GM23338 (cell line): ENCODE data around the gene CXCR3. TPM values are rescaled to one million over a fixed set of nuclear protein-coding genes. Genes with fewer than 3 reads are reported as not detected.

Experiments used
- ATAC-seq: fragments of 200-7000 bp; cut with Tn5 transposase; 3 replicates; pipeline ENCODE4 v1.9.1; 2020
- DNase-seq: peaks from one replicate; pipeline ENCODE4 v3.0.0-alpha.2; 2015; ENCODE audit warnings: low spot score
- H2AFZ ChIP-seq: fragments of 200-600 bp; sonication (generic); 2 replicates; pipeline ENCODE4 v1.8.0; 2016; ENCODE audit warnings: antibody characterized with exemption, mild to moderate bottlenecking, moderate library complexity
- H3F3A ChIP-seq: fragments of 200-600 bp; sonication (generic); replicated peaks from 2 replicates; pipeline ENCODE4 v1.8.0; 2017; ENCODE audit warnings: antibody characterized with exemption, mixed run types, low read depth
- H3K27ac ChIP-seq: fragments of 200-600 bp; sonication (generic); 2 replicates; pipeline ENCODE4 v1.6.1; 2016; ENCODE audit warnings: low read depth
- H3K27me3 ChIP-seq: fragments of 200-600 bp; sonication (generic); 2 replicates; pipeline ENCODE4 v1.8.0; 2016; ENCODE audit warnings: mild to moderate bottlenecking, mixed run types, moderate library complexity; ENCODE audit not compliant: insufficient read depth
- H3K36me3 ChIP-seq: fragments of 200-600 bp; sonication (generic); 2 replicates; pipeline ENCODE4 v1.8.0; 2016; ENCODE audit warnings: mild to moderate bottlenecking; ENCODE audit not compliant: insufficient read depth
- H3K4me1 ChIP-seq: fragments of 200-600 bp; sonication (generic); 2 replicates; pipeline ENCODE4 v1.8.0; 2016; ENCODE audit warnings: mild to moderate bottlenecking, moderate library complexity; ENCODE audit not compliant: insufficient read depth
- H3K4me2 ChIP-seq: fragments of 200-600 bp; sonication (generic); 2 replicates; pipeline ENCODE4 v1.7.1; 2017; ENCODE audit warnings: mixed run types
- H3K4me3 ChIP-seq: fragments of 200-600 bp; sonication (generic); 2 replicates; pipeline ENCODE4 v1.6.1; 2016; ENCODE audit warnings: mixed run types
- H3K79me2 ChIP-seq: fragments of 200-600 bp; sonication (generic); replicated peaks from 2 replicates; pipeline ENCODE4 v1.8.0; 2017; ENCODE audit warnings: mild to moderate bottlenecking; ENCODE audit not compliant: insufficient read depth
- H3K9me2 ChIP-seq: fragments of 200-600 bp; sonication (generic); 2 replicates; pipeline ENCODE4 v1.8.0; 2017; ENCODE audit not compliant: insufficient read depth
- H4K20me1 ChIP-seq: fragments of 200-600 bp; sonication (generic); replicated peaks from 2 replicates; pipeline ENCODE4 v1.8.0; 2017; ENCODE audit warnings: mild to moderate bottlenecking; ENCODE audit not compliant: insufficient read depth
- H3K27ac Mint-ChIP-seq: 2 replicates; pipeline ENCODE4 v1.8.0; 2020; ENCODE audit warnings: inconsistent platforms, mild to moderate bottlenecking, moderate library complexity, mixed read lengths
- H3K27me3 Mint-ChIP-seq: 3 replicates; pipeline ENCODE4 v1.8.0; 2022; ENCODE audit warnings: low read depth, mild to moderate bottlenecking, moderate library complexity, mixed read lengths, inconsistent platforms; ENCODE audit not compliant: insufficient read depth, poor library complexity
- H3K36me3 Mint-ChIP-seq: 3 replicates; pipeline ENCODE4 v1.8.0; 2021; ENCODE audit warnings: low read depth, mild to moderate bottlenecking, inconsistent platforms, moderate library complexity, mixed read lengths
- H3K4me1 Mint-ChIP-seq: 3 replicates; pipeline ENCODE4 v1.8.0; 2020; ENCODE audit warnings: mild to moderate bottlenecking, inconsistent platforms, mixed read lengths
- H3K4me3 Mint-ChIP-seq: 3 replicates; pipeline ENCODE4 v1.8.0; 2021; ENCODE audit warnings: moderate library complexity, mild to moderate bottlenecking, inconsistent platforms, mixed read lengths
- H3K9me3 Mint-ChIP-seq: 3 replicates; pipeline ENCODE4 v1.8.0; 2020; ENCODE audit warnings: moderate library complexity, mild to moderate bottlenecking, inconsistent platforms, mixed read lengths
- CREB1 ChIP-seq: fragments of 250-450 bp; sonication (Bioruptor Pico); IDR thresholded peaks from 2 replicates; pipeline ENCODE4 v1.5.0; 2020; ENCODE audit warnings: low read depth, mild to moderate bottlenecking, moderate library complexity
- EZH2 ChIP-seq: fragments of 200-600 bp; sonication (generic); IDR thresholded peaks from one replicate; pipeline ENCODE4 v1.8.0; 2017; ENCODE audit warnings: antibody characterized with exemption, mild to moderate bottlenecking, low read depth; ENCODE audit not compliant: unreplicated experiment
- NANOG ChIP-seq: IDR thresholded peaks from 2 replicates; pipeline ENCODE4 v1.6.1; 2016; ENCODE audit warnings: antibody characterized with exemption, borderline replicate concordance
- POLR2AphosphoS5 ChIP-seq: IDR thresholded peaks from 2 replicates; pipeline ENCODE4 v1.6.1; 2016; ENCODE audit warnings: antibody characterized with exemption, low read depth
- ZNF114 ChIP-seq: fragments of 250-450 bp; sonication (Bioruptor Pico); IDR thresholded peaks from 2 replicates; pipeline ENCODE4 v1.5.0; 2020; ENCODE audit warnings: mild to moderate bottlenecking, moderate library complexity
- ZNF331 ChIP-seq: fragments of 250-450 bp; sonication (Bioruptor Pico); IDR thresholded peaks from 2 replicates; pipeline ENCODE4 v1.5.0; 2020; ENCODE audit warnings: low read depth, mild to moderate bottlenecking, moderate library complexity
- polyA plus RNA-seq: library from polyadenylated mRNA; unstranded; fragments of >200 nt; fragmentation: Nextera tagmentation; extraction: Ambion mirVana; gene quantifications from 2 replicates; pipeline ENCODE4 v1.2.1, GENCODE V29; 2016
- total RNA-seq: library from RNA; depleted of rRNA; stranded (reverse); fragments of >200 nt; shearing (Covaris generic); gene quantifications from 2 replicates; pipeline ENCODE4 v1.2.3, GENCODE V29; 2014
- TF ChIP-seq, protein P1 (sequence below): fragments of 250-450 bp; sonication (Bioruptor Pico); IDR thresholded peaks from 2 replicates; pipeline ENCODE4 v1.5.0; 2020; ENCODE audit warnings: mild to moderate bottlenecking, moderate library complexity
- TF ChIP-seq, protein P2 (sequence below): IDR thresholded peaks from 2 replicates; pipeline ENCODE4 v1.6.1; 2016; ENCODE audit warnings: antibody characterized with exemption
- TF ChIP-seq, protein P3 (sequence below): IDR thresholded peaks from one replicate; pipeline ENCODE4 v1.6.1; 2018; ENCODE audit warnings: antibody characterized with exemption; ENCODE audit not compliant: unreplicated experiment

Gene CXCR3
- total and polyA plus RNA-seq, 2 experiments from 2014 or later = not detected

DNA sequence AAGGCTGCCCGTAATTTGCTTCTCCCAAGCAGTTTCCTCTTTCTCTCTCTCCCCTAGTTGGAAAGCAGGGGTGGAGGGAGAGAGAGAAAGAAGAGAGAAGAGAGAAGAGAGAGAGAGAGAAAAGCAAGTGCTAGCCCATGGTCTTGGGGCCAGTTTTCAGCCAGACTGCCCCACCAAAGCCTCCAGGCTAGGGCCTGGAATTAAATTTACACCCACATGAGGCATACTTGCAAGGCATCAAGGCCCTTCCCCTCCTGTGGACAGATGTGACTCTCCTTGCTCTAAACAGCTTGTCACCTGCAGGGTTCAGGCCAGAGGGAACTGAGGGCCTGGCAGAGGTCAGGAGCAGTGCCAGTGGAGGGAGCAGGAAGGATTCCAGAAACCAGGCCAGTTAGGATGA, 1.7 kb upstream of the CXCR3 start:
- Histone ChIP-seq H4K20me1 (no peaks in the 10 kb centered on the region), H3K9me2 (no peaks in the 10 kb centered on the region), H2AFZ (no peak overlapping the region), H3K4me1 (no peaks in the 10 kb centered on the region), H3K4me2 (no peak overlapping the region), H3K27ac (no peak overlapping the region), H3F3A (no peaks in the 10 kb centered on the region), H3K79me2 (no peaks in the 10 kb centered on the region), H3K4me3 (no peak overlapping the region), H3K27me3 (no peaks in the 10 kb centered on the region), H3K36me3 (no peaks in the 10 kb centered on the region)
- H3K4me1 Mint-ChIP-seq = peaks cover 3% of the 10 kb centered on the region; the same call in 1 of the 3 replicates
- ATAC-seq (no peak), DNase-seq (no peak)
- H3K36me3 Mint-ChIP-seq = no peaks in the 10 kb centered on the region; the same call in 1 of the 3 replicates
- H3K27ac Mint-ChIP-seq = no peak overlapping the region
- TF ChIP-seq, protein P1, sequence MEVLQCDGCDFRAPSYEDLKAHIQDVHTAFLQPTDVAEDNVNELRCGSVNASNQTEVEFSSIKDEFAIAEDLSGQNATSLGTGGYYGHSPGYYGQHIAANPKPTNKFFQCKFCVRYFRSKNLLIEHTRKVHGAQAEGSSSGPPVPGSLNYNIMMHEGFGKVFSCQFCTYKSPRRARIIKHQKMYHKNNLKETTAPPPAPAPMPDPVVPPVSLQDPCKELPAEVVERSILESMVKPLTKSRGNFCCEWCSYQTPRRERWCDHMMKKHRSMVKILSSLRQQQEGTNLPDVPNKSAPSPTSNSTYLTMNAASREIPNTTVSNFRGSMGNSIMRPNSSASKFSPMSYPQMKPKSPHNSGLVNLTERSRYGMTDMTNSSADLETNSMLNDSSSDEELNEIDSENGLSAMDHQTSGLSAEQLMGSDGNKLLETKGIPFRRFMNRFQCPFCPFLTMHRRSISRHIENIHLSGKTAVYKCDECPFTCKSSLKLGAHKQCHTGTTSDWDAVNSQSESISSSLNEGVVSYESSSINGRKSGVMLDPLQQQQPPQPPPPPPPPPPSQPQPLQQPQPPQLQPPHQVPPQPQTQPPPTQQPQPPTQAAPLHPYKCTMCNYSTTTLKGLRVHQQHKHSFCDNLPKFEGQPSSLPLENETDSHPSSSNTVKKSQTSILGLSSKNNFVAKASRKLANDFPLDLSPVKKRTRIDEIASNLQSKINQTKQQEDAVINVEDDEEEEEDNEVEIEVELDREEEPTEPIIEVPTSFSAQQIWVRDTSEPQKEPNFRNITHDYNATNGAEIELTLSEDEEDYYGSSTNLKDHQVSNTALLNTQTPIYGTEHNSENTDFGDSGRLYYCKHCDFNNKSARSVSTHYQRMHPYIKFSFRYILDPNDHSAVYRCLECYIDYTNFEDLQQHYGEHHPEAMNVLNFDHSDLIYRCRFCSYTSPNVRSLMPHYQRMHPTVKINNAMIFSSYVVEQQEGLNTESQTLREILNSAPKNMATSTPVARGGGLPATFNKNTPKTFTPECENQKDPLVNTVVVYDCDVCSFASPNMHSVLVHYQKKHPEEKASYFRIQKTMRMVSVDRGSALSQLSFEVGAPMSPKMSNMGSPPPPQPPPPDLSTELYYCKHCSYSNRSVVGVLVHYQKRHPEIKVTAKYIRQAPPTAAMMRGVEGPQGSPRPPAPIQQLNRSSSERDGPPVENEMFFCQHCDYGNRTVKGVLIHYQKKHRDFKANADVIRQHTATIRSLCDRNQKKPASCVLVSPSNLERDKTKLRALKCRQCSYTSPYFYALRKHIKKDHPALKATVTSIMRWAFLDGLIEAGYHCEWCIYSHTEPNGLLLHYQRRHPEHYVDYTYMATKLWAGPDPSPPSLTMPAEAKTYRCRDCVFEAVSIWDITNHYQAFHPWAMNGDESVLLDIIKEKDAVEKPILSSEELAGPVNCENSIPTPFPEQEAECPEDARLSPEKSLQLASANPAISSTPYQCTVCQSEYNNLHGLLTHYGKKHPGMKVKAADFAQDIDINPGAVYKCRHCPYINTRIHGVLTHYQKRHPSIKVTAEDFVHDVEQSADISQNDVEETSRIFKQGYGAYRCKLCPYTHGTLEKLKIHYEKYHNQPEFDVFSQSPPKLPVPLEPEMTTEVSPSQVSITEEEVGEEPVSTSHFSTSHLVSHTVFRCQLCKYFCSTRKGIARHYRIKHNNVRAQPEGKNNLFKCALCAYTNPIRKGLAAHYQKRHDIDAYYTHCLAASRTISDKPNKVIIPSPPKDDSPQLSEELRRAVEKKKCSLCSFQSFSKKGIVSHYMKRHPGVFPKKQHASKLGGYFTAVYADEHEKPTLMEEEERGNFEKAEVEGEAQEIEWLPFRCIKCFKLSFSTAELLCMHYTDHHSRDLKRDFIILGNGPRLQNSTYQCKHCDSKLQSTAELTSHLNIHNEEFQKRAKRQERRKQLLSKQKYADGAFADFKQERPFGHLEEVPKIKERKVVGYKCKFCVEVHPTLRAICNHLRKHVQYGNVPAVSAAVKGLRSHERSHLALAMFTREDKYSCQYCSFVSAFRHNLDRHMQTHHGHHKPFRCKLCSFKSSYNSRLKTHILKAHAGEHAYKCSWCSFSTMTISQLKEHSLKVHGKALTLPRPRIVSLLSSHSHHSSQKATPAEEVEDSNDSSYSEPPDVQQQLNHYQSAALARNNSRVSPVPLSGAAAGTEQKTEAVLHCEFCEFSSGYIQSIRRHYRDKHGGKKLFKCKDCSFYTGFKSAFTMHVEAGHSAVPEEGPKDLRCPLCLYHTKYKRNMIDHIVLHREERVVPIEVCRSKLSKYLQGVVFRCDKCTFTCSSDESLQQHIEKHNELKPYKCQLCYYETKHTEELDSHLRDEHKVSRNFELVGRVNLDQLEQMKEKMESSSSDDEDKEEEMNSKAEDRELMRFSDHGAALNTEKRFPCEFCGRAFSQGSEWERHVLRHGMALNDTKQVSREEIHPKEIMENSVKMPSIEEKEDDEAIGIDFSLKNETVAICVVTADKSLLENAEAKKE = no peak
- TF ChIP-seq ZNF331 (CRISPR knock-in tag) = no peak
- TF ChIP-seq, protein P2, sequence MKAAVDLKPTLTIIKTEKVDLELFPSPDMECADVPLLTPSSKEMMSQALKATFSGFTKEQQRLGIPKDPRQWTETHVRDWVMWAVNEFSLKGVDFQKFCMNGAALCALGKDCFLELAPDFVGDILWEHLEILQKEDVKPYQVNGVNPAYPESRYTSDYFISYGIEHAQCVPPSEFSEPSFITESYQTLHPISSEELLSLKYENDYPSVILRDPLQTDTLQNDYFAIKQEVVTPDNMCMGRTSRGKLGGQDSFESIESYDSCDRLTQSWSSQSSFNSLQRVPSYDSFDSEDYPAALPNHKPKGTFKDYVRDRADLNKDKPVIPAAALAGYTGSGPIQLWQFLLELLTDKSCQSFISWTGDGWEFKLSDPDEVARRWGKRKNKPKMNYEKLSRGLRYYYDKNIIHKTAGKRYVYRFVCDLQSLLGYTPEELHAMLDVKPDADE = no peak
- H3K4me3 Mint-ChIP-seq = no peak overlapping the region
- peaks cover 2% of the 10 kb centered on the region for H3K27me3 Mint-ChIP-seq
- H3K9me3 Mint-ChIP-seq = no peaks in the 10 kb centered on the region; the same call in 2 of the 3 replicates

DNA sequence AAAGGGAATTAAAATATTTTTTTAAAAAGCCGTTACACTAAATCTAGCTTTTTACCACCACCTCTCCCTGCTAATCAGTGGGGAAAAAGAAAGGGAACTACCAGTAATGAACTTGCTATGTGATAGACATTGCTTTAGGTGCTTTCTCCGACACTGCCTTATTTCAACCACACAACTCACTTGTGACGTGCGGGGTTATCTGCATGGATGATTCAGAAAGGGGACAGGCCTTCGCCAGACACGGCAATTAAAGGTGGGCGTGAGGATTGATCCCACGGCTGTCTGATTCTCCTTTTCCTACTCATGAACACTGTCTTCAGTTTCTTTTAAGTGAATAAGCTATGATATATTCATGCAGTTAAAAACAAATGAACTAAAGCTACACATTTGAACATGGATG, 882 bp upstream of the CXCR3 start:
- Histone ChIP-seq H3K4me1 (no peaks in the 10 kb centered on the region), H3K27ac (no peak overlapping the region), H3K9me2 (no peaks in the 10 kb centered on the region), H4K20me1 (no peaks in the 10 kb centered on the region), H3K79me2 (no peaks in the 10 kb centered on the region), H3F3A (no peaks in the 10 kb centered on the region), H3K36me3 (no peaks in the 10 kb centered on the region), H3K4me2 (no peak overlapping the region), H2AFZ (no peak overlapping the region), H3K4me3 (no peak overlapping the region), H3K27me3 (no peaks in the 10 kb centered on the region)
- Mint-ChIP-seq H3K4me3 (no peak overlapping the region), H3K9me3 (no peaks in the 10 kb centered on the region; the same call in 2 of the 3 replicates), H3K27me3 (peaks cover 2% of the 10 kb centered on the region), H3K36me3 (no peaks in the 10 kb centered on the region; the same call in 1 of the 3 replicates), H3K27ac (no peak overlapping the region), H3K4me1 (peaks cover 3% of the 10 kb centered on the region; the same call in 1 of the 3 replicates)
- DNase-seq = no peak
- no peak for ATAC-seq
- TF ChIP-seq, protein P3, sequence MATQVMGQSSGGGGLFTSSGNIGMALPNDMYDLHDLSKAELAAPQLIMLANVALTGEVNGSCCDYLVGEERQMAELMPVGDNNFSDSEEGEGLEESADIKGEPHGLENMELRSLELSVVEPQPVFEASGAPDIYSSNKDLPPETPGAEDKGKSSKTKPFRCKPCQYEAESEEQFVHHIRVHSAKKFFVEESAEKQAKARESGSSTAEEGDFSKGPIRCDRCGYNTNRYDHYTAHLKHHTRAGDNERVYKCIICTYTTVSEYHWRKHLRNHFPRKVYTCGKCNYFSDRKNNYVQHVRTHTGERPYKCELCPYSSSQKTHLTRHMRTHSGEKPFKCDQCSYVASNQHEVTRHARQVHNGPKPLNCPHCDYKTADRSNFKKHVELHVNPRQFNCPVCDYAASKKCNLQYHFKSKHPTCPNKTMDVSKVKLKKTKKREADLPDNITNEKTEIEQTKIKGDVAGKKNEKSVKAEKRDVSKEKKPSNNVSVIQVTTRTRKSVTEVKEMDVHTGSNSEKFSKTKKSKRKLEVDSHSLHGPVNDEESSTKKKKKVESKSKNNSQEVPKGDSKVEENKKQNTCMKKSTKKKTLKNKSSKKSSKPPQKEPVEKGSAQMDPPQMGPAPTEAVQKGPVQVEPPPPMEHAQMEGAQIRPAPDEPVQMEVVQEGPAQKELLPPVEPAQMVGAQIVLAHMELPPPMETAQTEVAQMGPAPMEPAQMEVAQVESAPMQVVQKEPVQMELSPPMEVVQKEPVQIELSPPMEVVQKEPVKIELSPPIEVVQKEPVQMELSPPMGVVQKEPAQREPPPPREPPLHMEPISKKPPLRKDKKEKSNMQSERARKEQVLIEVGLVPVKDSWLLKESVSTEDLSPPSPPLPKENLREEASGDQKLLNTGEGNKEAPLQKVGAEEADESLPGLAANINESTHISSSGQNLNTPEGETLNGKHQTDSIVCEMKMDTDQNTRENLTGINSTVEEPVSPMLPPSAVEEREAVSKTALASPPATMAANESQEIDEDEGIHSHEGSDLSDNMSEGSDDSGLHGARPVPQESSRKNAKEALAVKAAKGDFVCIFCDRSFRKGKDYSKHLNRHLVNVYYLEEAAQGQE = no peak
- TF ChIP-seq CREB1 (CRISPR knock-in tag) (no peak), EZH2 (no peak), NANOG (no peak), POLR2AphosphoS5 (no peak), ZNF331 (CRISPR knock-in tag) (no peak), ZNF114 (CRISPR knock-in tag) (no peak)
